Measurements from ENCODE around the gene GRIN2A. TPM values are rescaled to one million over a fixed set of nuclear protein-coding genes. Genes with fewer than 3 reads are reported as not detected.

GRIN2A gene
- total and polyA plus RNA-seq, 8 donors: 0.06 to 9.8 (median 0.86) TPM

GRCh38 chr16:9766891-9767290 is 415.3 kb downstream of the GRIN2A start:
- H3K4me1 ChIP-seq: no peaks in the 10 kb centered on the region
- no peak overlapping the region for H3K4me3 ChIP-seq
- DNase-seq: no peak
- no peaks in the 10 kb centered on the region for H3K36me3 ChIP-seq
- intact Hi-C loops (cut with DNase I; ENCODE audit: low total_unique reads): no loop called here
- 57 to 70% (median 64%) methylated on average over 4 of the region's 4 CpGs for WGBS, 5 donors
- H3K27me3 ChIP-seq: no peaks in the 10 kb centered on the region
- no peaks in the 10 kb centered on the region for H3K9me3 ChIP-seq
- no peak overlapping the region for H3K27ac ChIP-seq
- no peak for TF ChIP-seq CTCF (IDR thresholded peaks at IDR 0.05)
- no peak for TF ChIP-seq EP300 (IDR thresholded peaks at IDR 0.05)
- TF ChIP-seq POLR2AphosphoS5 (IDR thresholded peaks at IDR 0.05): no peak
- TF ChIP-seq POLR2A (IDR thresholded peaks at IDR 0.05): no peak

- DNase-seq: no peak
- TF ChIP-seq POLR2AphosphoS5 (IDR thresholded peaks at IDR 0.05) (no peak), POLR2A (IDR thresholded peaks at IDR 0.05) (no peak), CTCF (IDR thresholded peaks at IDR 0.05) (no peak), EP300 (IDR thresholded peaks at IDR 0.05) (no peak)
- Histone ChIP-seq H3K4me1 (no peaks in the 10 kb centered on the region), H3K4me3 (no peak overlapping the region), H3K9me3 (no peaks in the 10 kb centered on the region), H3K36me3 (no peaks in the 10 kb centered on the region), H3K27ac (no peak overlapping the region), H3K27me3 (no peaks in the 10 kb centered on the region)
- WGBS, 5 donors: 81 to 87% (median 84%) methylated on average over 11 of the region's 11 CpGs
- intact Hi-C loops (cut with DNase I; ENCODE audit: low total_unique reads): no loop called here
These were observed 418.7 kb downstream of the GRIN2A start for GRCh38 chr16:9763505-9763904.

- WGBS, 5 donors: 77 to 90% (median 86%) methylated on average over 6 of the region's 6 CpGs
- no peaks in the 10 kb centered on the region for H3K36me3 ChIP-seq
- H3K4me3 ChIP-seq: no peak overlapping the region
- H3K27ac ChIP-seq: no peak overlapping the region
- intact Hi-C loops (cut with DNase I; ENCODE audit: low total_unique reads): no loop called here
- TF ChIP-seq POLR2AphosphoS5 (IDR thresholded peaks at IDR 0.05) (no peak), EP300 (IDR thresholded peaks at IDR 0.05) (no peak), POLR2A (IDR thresholded peaks at IDR 0.05) (no peak), CTCF (IDR thresholded peaks at IDR 0.05) (no peak)
- no peak for DNase-seq
- no peaks in the 10 kb centered on the region for H3K4me1 ChIP-seq
- no peaks in the 10 kb centered on the region for H3K9me3 ChIP-seq
- H3K27me3 ChIP-seq: no peaks in the 10 kb centered on the region
These were observed 420.4 kb downstream of the GRIN2A start for GRCh38 chr16:9761870-9762269.

GRCh38 chr16:9757687-9758086 is 424.5 kb downstream of the GRIN2A start:
- DNase-seq: no peak
- H3K4me1 ChIP-seq: no peaks in the 10 kb centered on the region
- H3K27me3 ChIP-seq: no peaks in the 10 kb centered on the region
- intact Hi-C loops (cut with DNase I; ENCODE audit: low total_unique reads): no loop called here
- no peak overlapping the region for H3K4me3 ChIP-seq
- no peaks in the 10 kb centered on the region for H3K9me3 ChIP-seq
- H3K27ac ChIP-seq: no peak overlapping the region
- TF ChIP-seq POLR2A (IDR thresholded peaks at IDR 0.05): no peak
- TF ChIP-seq CTCF (IDR thresholded peaks at IDR 0.05): no peak
- no peak for TF ChIP-seq EP300 (IDR thresholded peaks at IDR 0.05)
- TF ChIP-seq POLR2AphosphoS5 (IDR thresholded peaks at IDR 0.05): no peak
- no peaks in the 10 kb centered on the region for H3K36me3 ChIP-seq
- WGBS, 5 donors: 65 to 82% (median 70%) methylated on average over 4 of the region's 4 CpGs
